Aorta (tissue), 5 donors: Measurements from ENCODE around the gene ZW10. TPM values are rescaled to one million over a fixed set of nuclear protein-coding genes. Genes with fewer than 3 reads are reported as not detected.
A peak's percentile ranks its signal among the peaks of the same experiment; 100 is the strongest.

Experiments
- ATAC-seq: fragments of 200-7000 bp; cut with Tn5 transposase; one replicate; pipeline ENCODE4 v1.9.1; 2022; ENCODE audit warnings: moderate library complexity; ENCODE audit not compliant: low FRiP score
- DNase-seq, 2 donors: peaks; one replicate each; pipeline ENCODE4 v3.0.0-alpha.2; 2020
- H3K27ac ChIP-seq, 2 donors: one replicate each; pipeline ENCODE4 v1.5.1; 2013; ENCODE audit warnings: low read length in 2 of 2, mild to moderate bottlenecking in 2 of 2, moderate library complexity in 2 of 2, control low read depth in 1 of 2, inconsistent platforms in 1 of 2, low read depth in 1 of 2
- H3K27me3 ChIP-seq, 2 donors: one replicate each; pipeline ENCODE4 v1.6.1; 2013; ENCODE audit warnings: control low read depth in 1 of 2, low read length in 1 of 2, mild to moderate bottlenecking in 1 of 2, moderate library complexity in 1 of 2; ENCODE audit not compliant: insufficient read depth in 2 of 2, control insufficient read depth in 1 of 2
- H3K36me3 ChIP-seq, 2 donors: one replicate each; pipeline ENCODE4 v1.6.1; 2013; ENCODE audit warnings: control low read depth in 1 of 2, low read length in 1 of 2, mild to moderate bottlenecking in 1 of 2; ENCODE audit not compliant: insufficient read depth in 2 of 2, control insufficient read depth in 1 of 2
- H3K4me1 ChIP-seq, 2 donors: one replicate each; pipeline ENCODE4 v1.6.1; 2013; ENCODE audit warnings: low read length in 2 of 2, control low read depth in 1 of 2, mild to moderate bottlenecking in 1 of 2, moderate library complexity in 1 of 2; ENCODE audit not compliant: insufficient read depth in 2 of 2, control insufficient read depth in 1 of 2
- H3K4me3 ChIP-seq, 2 donors: one replicate each; pipeline ENCODE4 v1.5.1; 2013; ENCODE audit warnings: low read length in 2 of 2, control low read depth in 1 of 2, mild to moderate bottlenecking in 1 of 2
- H3K9me3 ChIP-seq: one replicate; pipeline ENCODE4 v1.6.1; 2013; ENCODE audit warnings: mild to moderate bottlenecking, low read length; ENCODE audit not compliant: control insufficient read depth
- WGBS, 2 donors: extraction: QIAGEN DNeasy Blood & Tissue Kit; methylation state at CpG; one replicate each; pipeline ENCODE4 v1.1.7; 2013; 5-methylcytosine and 5-hydroxymethylcytosine counted together
- intact Hi-C, 2 donors: fragments of 100-400 bp; cut with DNase I; formaldehyde crosslinking; loops; one replicate each; pipeline versions ENCODE4 v1.14.2 to v1.15.0; 2022
- long read RNA-seq, 2 donors: library from polyadenylated mRNA; unstranded; transcript quantifications; one replicate each; pipeline ENCODE4 v2.0.0, GENCODE V29; 2020 to 2021
- polyA plus RNA-seq, 2 donors: library from polyadenylated mRNA; stranded (reverse); fragments of 200-250 nt; gene quantifications; one replicate each; pipeline ENCODE4 v1.2.3, GENCODE V29; 2013
- total RNA-seq, 2 donors: library from RNA; stranded (reverse); fragmentation: NEBNext Ultra II Directional; extraction: Animal tissue kit (Norgen Biotek cat#: 25700); gene quantifications; one replicate each; pipeline ENCODE4 v1.2.1, GENCODE V29; 2021
- donor health status: healthy with polysubstance abuse.
- donor health status: Bipolar disorder and iron deficiency.
- donor health status: DM: no; HTN: no; CAD: no.
- donor health status: DM: no; HTN: no; CAD: no.
- donor health status: DM: yes; HTN: yes; CAD: no.

The ZW10 gene, protein sequence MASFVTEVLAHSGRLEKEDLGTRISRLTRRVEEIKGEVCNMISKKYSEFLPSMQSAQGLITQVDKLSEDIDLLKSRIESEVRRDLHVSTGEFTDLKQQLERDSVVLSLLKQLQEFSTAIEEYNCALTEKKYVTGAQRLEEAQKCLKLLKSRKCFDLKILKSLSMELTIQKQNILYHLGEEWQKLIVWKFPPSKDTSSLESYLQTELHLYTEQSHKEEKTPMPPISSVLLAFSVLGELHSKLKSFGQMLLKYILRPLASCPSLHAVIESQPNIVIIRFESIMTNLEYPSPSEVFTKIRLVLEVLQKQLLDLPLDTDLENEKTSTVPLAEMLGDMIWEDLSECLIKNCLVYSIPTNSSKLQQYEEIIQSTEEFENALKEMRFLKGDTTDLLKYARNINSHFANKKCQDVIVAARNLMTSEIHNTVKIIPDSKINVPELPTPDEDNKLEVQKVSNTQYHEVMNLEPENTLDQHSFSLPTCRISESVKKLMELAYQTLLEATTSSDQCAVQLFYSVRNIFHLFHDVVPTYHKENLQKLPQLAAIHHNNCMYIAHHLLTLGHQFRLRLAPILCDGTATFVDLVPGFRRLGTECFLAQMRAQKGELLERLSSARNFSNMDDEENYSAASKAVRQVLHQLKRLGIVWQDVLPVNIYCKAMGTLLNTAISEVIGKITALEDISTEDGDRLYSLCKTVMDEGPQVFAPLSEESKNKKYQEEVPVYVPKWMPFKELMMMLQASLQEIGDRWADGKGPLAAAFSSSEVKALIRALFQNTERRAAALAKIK
- total RNA-seq, result 10 to 100 TPM; 11.8 to 12.0 TPM
- polyA plus RNA-seq, result 1 to 10 TPM; 6.4 to 6.9 TPM
- long read RNA-seq, donor 1, transcript ZW10-201 (16 exons, 2,992 nt), result major isoform, 14 of 19 reads
- long read RNA-seq, donor 1, partial matches to known transcripts, result 1 of 19 reads
- long read RNA-seq, donor 1, other reads (novel, unspliced or antisense), result 4 of 19 reads
- long read RNA-seq, donor 2, partial matches to known transcripts, result 2 of 6 reads
- long read RNA-seq, donor 2, other reads (novel, unspliced or antisense), result 2 of 6 reads

DNA sequence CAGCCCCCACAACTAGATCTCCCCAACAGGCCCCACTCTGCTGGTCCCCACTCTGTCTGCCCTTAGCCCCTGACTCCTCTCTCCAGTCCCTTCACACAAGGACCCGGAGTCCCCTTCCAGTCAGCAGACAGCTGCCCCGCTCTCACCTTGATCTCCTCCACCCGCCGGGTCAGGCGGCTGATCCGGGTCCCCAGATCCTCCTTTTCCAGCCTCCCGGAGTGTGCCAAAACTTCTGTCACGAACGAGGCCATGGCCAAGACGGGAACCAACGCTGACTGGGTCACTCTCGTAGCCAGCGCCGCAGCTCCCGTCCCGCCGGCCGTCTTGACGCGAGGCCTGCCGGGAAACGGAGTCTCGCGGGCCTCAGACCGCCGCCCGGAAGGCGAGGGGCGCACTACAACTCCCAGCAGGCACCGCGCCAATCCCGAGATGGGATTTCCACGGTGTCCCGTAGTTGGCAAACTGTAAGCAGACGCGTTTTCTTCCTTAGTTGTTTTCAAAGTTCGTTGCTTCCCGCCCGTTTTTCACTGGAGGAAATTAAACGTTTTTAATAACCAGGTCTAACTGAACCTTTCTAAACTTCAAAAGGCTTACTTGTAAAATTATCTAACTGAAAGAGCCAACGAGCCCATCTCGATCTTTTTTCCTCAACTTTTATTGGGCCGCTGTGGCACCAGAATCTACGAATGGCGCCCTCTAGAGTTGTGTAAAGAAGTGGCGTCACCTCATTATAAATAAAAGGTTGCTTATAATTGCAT, at the start of gene ZW10:
Gene ZW10, minus strand, starts transcription at position 277 of the 758 bp plus-strand sequence. Its CDS starts 26 bp downstream, at position 251.
- H3K9me3 ChIP-seq, result no peaks in the 10 kb centered on the region
- intact Hi-C loops, result no loop called here

GRCh38 chr11:113818426-113818825, 44.9 kb upstream of the ZW10 start:
- no peaks in the 10 kb centered on the region for H3K4me1 ChIP-seq
- intact Hi-C loops, result no loop called here
- peaks cover 3 to 7% of the 10 kb centered on the region in 2 donors for H3K36me3 ChIP-seq
- no peaks in the 10 kb centered on the region for H3K9me3 ChIP-seq
- ATAC-seq, result no peak
- H3K27ac ChIP-seq, result no peak overlapping the region
- no peak overlapping the region for H3K4me3 ChIP-seq
- H3K27me3 ChIP-seq, result no peaks in the 10 kb centered on the region
- WGBS, 2 donors, result 98% methylated on average over 3 of the region's 3 CpGs
- no peak for DNase-seq

More for the DNA sequence above, at the start of gene ZW10:
- Histone ChIP-seq H3K4me1 (peaks cover 0 to 4% of the 10 kb centered on the region in 2 donors), H3K27ac (peak within 1 kb of the TSS in 1 of 2 donors; percentile 20), H3K4me3 (peak within 1 kb of the TSS; percentile 61 to 82), H3K27me3 (no peaks in the 10 kb centered on the region), H3K36me3 (no peaks in the 10 kb centered on the region)
- peak; percentile 99 for ATAC-seq
- 0 to 1% methylated on average over 46 of the region's 46 CpGs for WGBS, 2 donors
- peak; percentile 98 to 99 for DNase-seq

DNA sequence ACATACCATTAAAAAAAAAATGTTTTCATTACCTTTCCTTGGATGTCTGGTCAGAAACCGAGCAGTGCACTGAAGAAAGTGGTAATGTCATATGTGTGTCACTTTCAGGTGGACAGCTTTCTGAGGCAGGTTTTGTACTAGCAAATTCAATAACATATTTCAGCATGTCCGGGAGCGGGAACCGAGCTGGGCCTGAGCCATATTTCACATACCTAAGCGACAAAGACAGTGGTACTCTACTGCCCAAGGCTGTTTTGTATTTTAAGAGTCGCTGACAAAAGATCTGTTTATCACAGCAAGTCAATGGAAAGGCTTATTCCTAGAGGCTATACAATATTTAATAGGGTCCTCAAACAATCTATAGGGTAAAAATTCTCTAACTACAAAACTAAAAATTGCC, 44.1 kb upstream of the ZW10 start:
- intact Hi-C loops, result no loop called here
- peaks cover 3 to 7% of the 10 kb centered on the region in 2 donors for H3K36me3 ChIP-seq
- no peaks in the 10 kb centered on the region for H3K27me3 ChIP-seq
- H3K4me3 ChIP-seq, result no peak overlapping the region
- no peak for ATAC-seq
- 88% methylated on average over 6 of the region's 6 CpGs for WGBS, 2 donors
- no peak for DNase-seq
- no peak overlapping the region for H3K27ac ChIP-seq
- H3K9me3 ChIP-seq, result no peaks in the 10 kb centered on the region
- H3K4me1 ChIP-seq, result no peaks in the 10 kb centered on the region

DNA sequence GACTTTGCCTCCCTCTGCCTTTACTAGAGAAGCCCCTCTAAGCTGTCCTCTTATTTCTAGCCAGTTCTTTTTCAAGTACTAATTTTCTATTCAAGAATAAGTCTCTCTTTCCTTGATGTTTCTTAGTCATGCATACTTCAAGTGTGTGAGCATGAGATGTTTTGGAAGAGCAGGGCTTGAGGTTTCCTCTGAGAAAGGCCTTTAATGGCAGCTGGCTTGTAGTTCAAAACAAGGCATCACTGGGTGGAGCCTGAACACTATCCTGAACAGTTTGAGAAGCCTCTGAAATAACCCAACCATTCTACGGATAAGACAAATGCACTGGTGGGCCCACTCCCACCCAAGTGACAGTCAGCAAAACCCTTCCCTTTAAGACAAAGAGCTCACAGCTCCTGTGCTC, 43.7 kb upstream of the ZW10 start:
- intact Hi-C loops, result no loop called here
- Histone ChIP-seq H3K4me3 (no peak overlapping the region), H3K9me3 (no peaks in the 10 kb centered on the region), H3K4me1 (no peaks in the 10 kb centered on the region), H3K27ac (no peak overlapping the region), H3K36me3 (peaks cover 3 to 7% of the 10 kb centered on the region in 2 donors), H3K27me3 (no peaks in the 10 kb centered on the region)
- WGBS, 2 donors, result 87 to 89% methylated on average over 1 of the region's 1 CpG
- DNase-seq, result no peak
- ATAC-seq, result no peak

- Histone ChIP-seq H3K4me3 (no peak overlapping the region), H3K4me1 (no peaks in the 10 kb centered on the region), H3K27me3 (no peaks in the 10 kb centered on the region), H3K27ac (no peak overlapping the region), H3K36me3 (peaks cover 0 to 5% of the 10 kb centered on the region in 2 donors), H3K9me3 (no peaks in the 10 kb centered on the region)
- ATAC-seq (no peak), DNase-seq (no peak)
- intact Hi-C loops, result no loop called here
Observed at GRCh38 chr11:113814181-113814580, 40.7 kb upstream of the ZW10 start.

- Histone ChIP-seq H3K4me3 (no peak overlapping the region), H3K27ac (no peak overlapping the region), H3K4me1 (no peaks in the 10 kb centered on the region), H3K27me3 (no peaks in the 10 kb centered on the region), H3K9me3 (no peaks in the 10 kb centered on the region), H3K36me3 (peaks cover 4 to 6% of the 10 kb centered on the region in 2 donors)
- ATAC-seq (no peak), DNase-seq (no peak)
- intact Hi-C loops, result no loop called here
- WGBS, 2 donors, result 47% methylated on average over 2 of the region's 2 CpGs
Observed at GRCh38 chr11:113808931-113809330, 35.4 kb upstream of the ZW10 start.

- intact Hi-C loops, result no loop called here
- Histone ChIP-seq H3K27ac (no peak overlapping the region), H3K4me3 (no peak overlapping the region), H3K27me3 (no peaks in the 10 kb centered on the region), H3K9me3 (no peaks in the 10 kb centered on the region), H3K4me1 (no peaks in the 10 kb centered on the region), H3K36me3 (peaks cover 8% of the 10 kb centered on the region in 2 donors)
- WGBS, 2 donors, result 91 to 94% methylated on average over 2 of the region's 2 CpGs
- ATAC-seq (no peak), DNase-seq (no peak)
Observed at GRCh38 chr11:113806406-113806805, 32.9 kb upstream of the ZW10 start.

- intact Hi-C loops, result no loop called here
- ATAC-seq (no peak), DNase-seq (no peak)
- peaks cover 6 to 8% of the 10 kb centered on the region in 2 donors for H3K36me3 ChIP-seq
- H3K9me3 ChIP-seq, result no peaks in the 10 kb centered on the region
- H3K27ac ChIP-seq, result no peak overlapping the region
- no peaks in the 10 kb centered on the region for H3K4me1 ChIP-seq
- H3K27me3 ChIP-seq, result no peaks in the 10 kb centered on the region
- no peak overlapping the region for H3K4me3 ChIP-seq
Observed at GRCh38 chr11:113805640-113806039, 32.1 kb upstream of the ZW10 start.
